HG02642 (cell line): ENCODE measurements around the gene HERC5.
"Not testable (repeated sequence)": the region's sequence is repeated elsewhere in the genome, so short reads cannot be mapped to it uniquely, and the experiment has no call there.

Source experiments
- ATAC-seq: cut with Tn5 transposase; IDR thresholded peaks from one replicate; pipeline ENCODE4 v1.9.1; 2021; ENCODE audit warnings: mild to moderate bottlenecking; ENCODE audit not compliant: unreplicated experiment, poor library complexity

HERC5 gene

DNA sequence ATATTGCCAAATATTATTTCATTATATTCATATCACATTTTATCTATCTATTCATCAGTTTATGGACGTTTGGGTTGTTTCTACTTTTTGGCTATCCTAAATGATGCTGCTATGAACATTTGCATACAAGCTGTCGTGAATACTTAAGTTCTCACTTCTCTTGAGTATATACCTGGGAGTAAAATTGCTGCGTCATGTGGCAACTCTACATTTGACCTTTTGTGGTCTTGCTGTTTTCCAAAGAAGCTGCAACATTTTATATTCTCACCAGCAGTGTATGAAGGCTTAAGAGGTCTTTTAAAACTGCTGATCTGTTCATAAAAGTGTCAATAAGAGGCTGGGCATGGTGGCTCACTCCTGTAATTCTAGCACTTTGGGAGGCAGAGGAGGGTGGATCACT is 60.9 kb downstream of the HERC5 start:
- ATAC-seq, result no peak

DNA sequence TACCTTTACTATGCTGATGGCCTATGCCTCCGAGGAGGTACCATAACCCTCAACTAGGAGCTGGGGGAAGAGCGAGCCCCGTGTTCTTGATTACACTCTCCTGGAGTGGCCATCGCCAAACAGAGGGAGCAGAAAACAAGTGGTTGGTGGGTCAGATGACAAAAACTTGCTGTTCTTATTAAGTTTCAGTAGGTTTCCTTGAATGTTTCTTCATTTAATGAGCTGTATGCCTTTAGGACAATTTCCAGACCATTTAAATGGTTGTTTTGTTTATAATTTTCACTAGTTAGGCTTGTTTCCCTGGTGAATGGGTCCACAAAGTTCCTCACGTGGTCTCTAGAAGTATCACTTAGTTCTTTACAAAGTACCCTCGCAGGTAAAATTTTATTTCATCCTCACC is 62.0 kb downstream of the HERC5 start:
- ATAC-seq, result no peak

DNA sequence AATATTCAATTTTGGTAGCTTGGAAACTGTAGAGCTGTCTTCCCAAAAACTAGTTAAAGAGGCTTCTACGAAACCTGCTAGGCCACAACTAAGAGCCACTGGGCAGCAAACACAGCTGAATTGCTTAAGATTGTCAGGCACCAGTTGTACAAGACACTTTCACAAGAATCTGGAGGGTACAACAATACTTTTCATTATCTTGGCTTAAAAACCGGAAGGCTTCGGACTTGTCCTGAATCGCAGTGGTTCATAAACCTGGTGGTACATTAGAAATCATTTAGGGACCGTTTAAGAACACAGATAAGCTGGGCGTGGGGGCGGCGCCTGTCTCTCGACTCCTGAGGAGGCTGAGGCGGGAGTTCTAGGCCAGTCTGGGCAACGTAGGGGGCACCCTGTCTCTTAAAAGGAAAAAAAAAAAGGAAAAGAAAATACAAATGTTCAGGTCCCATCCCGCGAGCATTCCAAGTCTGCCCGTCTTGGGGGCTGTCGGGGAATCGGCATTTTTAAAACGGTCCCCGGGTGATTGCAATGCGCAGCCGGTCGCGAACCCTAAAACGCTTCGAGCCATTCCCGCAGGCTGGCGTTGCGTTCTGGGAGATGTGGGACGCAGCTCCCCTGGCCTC is 65.9 kb downstream of the HERC5 start:
- peak; percentile 22 for ATAC-seq

DNA sequence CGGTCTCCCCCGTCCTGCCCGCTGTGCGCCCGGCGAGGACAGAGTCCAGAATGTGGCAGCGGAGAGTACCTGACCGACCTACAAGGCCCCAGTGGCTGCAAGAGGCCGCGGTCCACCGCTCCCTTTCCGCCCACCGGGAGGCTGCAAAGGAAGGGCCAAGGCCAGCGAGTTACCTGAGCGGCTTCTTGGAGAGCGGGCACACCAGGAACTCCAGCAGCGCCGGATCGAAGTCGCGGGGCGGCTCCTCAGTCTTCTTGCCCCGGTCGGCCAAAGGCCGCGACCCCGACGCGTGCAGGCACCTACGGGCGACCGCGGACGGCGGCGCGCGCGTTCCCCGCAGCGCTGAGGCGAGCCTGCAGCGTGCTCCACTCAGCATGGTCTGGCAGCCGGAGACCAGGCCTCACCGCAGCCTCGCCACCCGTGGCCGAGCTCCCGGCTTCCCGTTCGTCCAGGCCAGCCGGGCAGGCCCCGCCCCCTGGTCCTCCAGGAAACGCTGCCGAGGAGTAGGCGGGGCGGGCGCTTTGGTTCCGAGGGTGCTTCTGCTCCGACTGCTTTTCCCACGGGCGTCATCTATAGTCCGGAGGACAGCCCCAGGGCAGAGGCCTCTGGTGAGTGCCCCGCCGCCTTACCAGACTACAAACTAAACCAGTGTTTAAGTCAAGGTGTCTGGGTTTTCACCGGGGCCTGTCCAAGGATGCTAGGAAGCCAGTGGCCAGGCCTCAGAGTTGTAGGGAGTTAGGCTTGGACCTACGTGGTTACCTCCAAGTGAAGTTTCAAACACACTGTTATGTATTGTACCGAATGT is 66.6 kb downstream of the HERC5 start, which contains the start of gene PYURF:
TSS of gene PYURF (minus strand) at position 452 of the 805 bp plus-strand sequence. CDS start at position 376, 76 bp downstream.
- peak; percentile 89 for ATAC-seq

DNA sequence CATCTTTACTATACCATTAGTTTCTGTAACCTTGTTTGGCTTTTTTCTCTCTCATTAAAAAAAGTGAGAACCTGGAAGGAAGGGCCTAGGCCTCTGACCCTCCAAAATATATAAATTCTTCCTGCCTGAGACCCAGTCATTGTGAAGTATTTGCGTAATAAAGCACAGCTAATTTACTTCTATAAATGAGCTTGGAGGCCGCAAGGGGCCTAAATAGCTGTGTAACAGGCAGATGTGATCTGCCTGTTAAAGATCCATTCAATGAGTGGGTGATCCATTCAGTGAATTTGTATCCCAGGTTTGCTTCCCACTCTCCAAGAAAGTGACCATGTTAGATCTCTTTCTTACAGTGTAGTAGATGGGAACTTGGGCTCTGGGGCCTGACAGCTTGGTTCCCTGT is 67.3 kb downstream of the HERC5 start:
- no peak for ATAC-seq

DNA sequence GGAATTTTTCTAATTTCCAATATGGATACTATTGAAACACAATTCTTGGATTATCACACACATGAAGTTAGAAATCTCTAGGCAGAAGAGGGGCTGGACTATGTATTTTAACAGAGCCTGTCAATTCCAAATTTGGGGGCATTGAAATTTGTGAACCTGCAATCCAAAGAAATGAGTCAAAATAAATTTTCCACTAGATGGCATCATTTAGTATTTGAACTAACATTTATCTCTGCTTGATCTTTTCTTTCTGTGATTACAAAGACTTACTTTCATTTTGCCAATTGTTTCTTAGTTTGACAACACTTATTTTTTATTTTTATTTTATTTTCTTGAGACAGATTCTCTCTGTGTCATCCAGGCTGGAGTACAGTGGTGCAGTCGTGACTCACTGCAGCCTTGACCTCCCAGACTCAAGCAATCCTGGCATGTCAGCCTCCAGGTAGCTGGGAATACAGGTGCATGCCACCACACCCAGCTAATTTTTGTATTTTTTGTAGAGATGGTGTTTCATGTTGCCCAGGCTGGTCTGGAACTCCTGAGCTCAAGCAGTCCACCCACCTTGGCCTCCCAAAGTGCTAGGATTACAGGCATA is 69.4 kb downstream of the HERC5 start:
- no peak for ATAC-seq

DNA sequence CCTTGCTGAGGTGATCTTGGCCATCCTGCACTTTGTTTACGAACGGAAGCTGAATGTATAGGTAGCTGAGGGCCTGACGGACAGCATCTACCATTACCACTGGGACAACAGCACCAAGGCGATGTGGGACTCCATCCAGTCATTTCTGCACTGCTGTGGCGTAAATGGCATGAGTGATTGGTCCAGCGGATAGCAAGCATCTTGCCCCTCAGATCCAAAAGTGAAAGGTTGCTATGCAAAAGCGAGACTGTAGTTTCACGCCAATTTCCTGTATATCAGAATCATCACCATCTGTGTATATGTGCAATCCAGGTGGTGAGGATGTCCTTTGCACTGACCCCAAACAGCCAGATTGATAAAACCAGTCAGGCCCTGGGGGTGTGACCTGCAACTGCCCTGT is 70.9 kb downstream of the HERC5 start:
- ATAC-seq, result no peak

DNA sequence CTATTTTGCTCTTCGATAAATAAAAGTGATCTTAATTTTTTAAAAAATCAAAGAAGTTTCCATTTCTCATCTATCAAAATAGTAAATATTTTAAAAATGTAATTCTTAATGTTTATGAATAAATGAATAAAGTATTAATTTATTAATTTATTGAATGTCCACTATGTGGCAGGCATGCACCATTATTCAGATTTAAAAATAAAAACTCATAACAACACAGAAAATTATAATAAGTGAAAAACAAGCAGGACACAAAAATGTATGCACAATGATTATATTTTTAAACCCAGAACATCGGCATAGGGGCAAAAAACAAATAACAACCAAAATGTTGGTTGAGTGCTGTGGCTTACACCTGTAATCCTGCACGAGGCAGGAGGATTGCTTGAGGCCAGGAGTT is 71.9 kb downstream of the HERC5 start:
- no peak for ATAC-seq

DNA sequence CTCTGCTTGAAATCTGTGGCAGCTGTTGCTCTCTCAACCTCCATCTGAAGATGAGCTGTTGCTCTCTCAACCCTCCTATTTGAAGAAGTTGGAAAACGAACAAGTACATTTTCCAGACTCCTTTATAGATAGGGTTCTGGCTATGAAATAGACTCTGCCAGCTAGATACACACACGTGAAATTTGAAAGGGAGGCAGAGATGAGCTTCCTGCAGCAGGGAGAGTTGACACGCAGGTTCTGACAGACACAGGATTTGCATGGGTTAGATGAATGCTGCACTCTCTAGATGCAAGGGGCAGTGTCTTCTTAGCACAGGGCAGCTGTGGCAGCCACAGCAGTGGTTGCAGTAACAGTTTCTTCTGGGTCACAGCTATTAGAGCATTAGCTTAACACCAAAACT is 74.6 kb downstream of the HERC5 start:
- ATAC-seq, result no peak

DNA sequence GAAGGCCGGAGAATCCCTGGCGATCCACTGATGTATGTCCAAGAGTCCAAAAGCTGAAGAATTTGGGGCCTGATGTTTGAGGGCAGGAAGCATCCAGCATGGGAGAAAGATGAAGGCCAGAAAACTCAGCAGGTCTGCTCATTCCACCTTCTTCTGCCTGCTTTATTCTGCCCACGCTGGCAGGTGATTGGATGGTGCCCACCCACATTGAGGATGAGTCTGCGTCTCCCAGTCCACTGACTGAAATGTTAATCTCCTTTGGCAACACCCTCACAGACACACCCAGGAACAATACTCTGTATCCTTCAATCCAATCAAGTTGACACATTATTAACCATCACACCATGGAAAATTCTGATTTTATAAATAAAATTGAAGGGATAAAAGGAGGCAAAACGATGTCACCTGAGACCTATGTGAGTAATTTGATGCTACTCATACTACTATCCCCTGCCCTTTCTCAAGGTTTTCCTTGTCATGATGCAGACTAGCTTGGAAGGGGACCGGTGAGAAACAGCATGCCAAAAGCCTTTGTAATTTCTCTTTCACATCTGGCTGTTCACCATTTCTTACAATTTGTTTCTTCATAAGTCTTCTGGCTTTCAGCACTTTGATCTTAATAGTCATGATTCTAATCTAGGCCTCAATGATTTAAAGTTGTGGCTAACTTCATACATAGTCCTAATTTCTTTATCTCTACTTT is 76.3 kb downstream of the HERC5 start:
- ATAC-seq, result no peak

DNA sequence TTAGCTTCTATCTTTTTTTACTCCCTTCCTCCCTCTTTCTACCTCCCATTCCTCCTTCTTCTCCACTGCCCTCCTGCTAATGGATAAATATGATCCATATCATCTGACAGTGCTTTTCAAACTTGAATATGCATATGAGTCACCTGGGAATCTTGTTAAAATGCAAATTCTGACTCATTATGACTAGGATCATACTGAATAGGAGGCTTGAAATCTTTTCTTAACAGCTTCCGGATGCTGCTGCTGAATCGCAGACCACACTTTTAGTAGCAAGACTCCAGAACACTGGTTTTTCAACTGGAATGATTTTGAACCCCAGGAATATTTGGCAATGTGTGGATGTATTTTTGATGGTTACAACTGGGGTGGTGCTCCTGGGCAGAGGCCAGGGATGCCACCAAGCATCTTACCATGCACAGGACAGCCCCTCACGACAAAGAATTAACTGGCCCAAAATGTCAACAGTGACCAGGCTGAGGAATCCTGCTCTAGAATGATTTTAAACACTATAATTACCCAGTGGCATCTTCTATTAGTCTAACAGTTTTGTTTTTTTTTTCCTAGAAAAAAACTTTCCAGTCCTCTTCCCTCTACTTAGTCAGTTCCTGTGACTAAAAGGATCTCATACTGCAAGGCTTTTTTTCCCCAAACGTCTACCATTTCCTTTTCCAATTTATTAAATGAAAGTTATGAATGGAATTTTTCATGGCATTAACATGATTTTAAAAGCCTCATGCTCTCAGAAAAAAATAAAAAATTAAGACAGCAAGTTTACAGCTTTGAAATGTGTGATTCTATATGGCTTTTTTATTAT is 77.2 kb downstream of the HERC5 start:
- no peak for ATAC-seq

DNA sequence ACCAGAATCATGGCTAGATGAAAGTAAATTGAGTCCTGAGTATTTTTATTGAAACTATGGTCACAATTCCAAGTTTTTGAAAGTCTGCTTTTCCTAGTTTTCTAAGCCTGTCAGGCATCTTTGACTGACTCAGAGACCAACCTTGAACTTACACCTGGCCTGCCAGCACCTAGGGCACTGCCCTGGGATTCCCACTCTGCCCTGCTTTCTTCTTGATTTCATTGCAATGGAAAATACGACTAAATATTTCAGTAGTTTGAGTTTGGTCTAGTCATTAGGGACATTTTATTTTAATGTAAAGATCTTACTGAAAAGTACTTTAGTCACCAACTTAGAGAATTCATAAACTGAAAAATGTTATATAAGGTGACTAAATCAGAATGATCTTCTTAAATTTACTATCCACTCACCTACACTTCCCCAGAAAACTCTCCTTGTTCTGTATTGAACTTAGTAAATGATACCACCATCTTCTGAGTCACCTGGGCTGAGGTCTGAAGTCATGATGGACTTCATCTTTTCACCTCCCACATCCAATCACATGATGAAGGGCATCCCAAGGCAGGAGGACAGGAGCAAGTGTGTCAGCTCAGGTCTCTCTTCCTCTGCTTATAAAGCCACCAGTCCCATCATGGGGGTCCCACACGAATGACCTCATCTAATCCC is 78.3 kb downstream of the HERC5 start:
- ATAC-seq, result no peak

DNA sequence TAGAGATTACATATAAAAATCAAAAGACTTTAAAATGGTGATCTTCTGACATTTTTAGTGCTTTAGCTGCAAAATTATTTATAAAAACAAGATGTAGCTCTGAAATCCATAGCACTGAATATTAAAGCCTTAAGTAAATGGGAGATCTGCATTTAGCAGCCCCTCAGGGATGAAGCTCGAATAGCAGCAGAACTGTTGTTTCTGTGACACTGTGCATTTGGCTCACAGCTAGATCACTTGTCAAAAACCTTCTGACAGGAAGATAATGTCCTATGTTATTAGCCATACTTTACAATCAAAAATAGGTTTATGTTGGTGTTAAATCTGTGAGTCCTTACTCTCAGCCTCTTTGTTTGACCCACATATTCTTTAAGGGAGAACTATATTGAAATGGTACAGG is 80.8 kb downstream of the HERC5 start:
- ATAC-seq, result no peak

DNA sequence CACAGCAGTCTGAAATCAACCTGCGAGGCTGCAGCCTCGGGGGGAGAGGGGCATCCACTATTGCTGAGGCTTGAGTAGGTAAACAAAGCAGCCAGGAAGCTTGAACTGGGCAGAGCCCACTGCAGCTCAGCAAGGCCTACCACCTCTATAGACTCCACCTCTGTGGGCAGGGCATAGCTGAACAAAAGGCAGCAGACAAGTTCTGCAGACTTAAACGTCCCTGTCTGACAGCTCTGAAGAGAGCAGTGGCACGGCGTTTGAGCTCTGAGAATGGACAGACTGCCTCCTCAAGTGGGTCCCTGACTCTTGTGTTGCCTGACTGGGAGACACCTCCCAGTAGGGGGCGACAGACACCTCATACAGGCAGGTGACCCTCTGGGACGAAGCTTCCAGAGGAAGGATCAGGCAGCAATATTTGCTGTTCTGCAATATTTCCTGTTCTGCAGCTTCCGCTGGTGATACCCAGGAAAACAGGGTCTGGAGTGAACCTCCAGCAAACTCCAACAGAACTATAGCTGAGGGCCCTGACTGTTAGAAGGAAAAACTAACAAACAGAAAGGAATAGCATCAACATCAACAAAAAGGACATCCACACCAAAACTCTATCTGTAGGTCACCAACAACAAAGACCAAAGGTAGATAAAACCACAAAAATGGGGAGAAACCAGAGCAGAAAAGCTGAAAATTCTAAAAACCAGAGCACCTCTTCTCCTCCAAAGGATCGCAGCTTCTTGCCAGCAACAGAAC is 82.6 kb downstream of the HERC5 start:
- not testable (repeated sequence) for ATAC-seq

DNA sequence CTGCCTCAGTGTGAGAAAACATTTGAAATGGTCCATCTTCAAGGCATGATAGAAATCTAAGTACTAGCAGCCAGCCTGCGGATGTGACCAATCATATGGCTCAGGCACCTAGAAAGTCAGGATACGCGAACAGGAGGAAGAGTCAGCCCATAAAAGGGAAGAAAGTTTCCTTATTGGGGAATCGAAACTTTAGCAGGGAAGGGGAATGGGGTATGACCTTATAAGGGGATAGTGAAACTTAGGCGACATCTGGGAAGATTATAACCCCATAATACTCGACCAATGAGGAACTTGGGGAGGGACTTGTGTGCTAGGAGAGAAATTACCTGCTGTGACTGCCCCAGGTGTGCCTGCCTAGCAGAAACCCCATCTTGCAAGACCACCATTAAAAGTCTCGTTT is 92.9 kb downstream of the HERC5 start:
- ATAC-seq, result no peak
